Natural killer cell (primary cell): Measurements from ENCODE around the gene SERP2. TPM values are rescaled to one million over a fixed set of nuclear protein-coding genes. Genes with fewer than 3 reads are reported as not detected.

Experiments used
- ATAC-seq, 3 donors: fragments of 150-1000 bp in 2 of 3; fragments of 200-7000 bp in 1 of 3; cut with Tn5 transposase; 1 replicate in 1 of 3; 2 replicates in 2 of 3; pipeline ENCODE4 v1.10.0; 2021; ENCODE audit warnings: mild to moderate bottlenecking in 2 of 3, moderate library complexity in 2 of 3
- DNase-seq, 2 donors: peaks; one replicate each; pipeline versions ENCODE4 v3.0.0 to v3.0.0-alpha.2; 2013 to 2021; ENCODE audit warnings: mixed read lengths in 1 of 2
- H3K27ac ChIP-seq: one replicate; pipeline ENCODE4 v1.5.1; 2013; ENCODE audit warnings: mild to moderate bottlenecking, low read length
- H3K27me3 ChIP-seq: one replicate; pipeline ENCODE4 v1.6.1; 2013; ENCODE audit warnings: low read length; ENCODE audit not compliant: control insufficient read depth, insufficient read depth
- H3K36me3 ChIP-seq: one replicate; pipeline ENCODE4 v1.6.1; 2013; ENCODE audit warnings: low read length; ENCODE audit not compliant: control insufficient read depth, insufficient read depth
- H3K4me1 ChIP-seq: one replicate; pipeline ENCODE4 v1.6.1; 2013; ENCODE audit warnings: low read length; ENCODE audit not compliant: control insufficient read depth, insufficient read depth
- H3K4me3 ChIP-seq: one replicate; pipeline ENCODE4 v1.5.1; 2013; ENCODE audit warnings: low read length
- H3K9me3 ChIP-seq: one replicate; pipeline ENCODE4 v1.6.1; 2013; ENCODE audit warnings: low read length; ENCODE audit not compliant: control insufficient read depth, insufficient read depth
- H3K27ac Mint-ChIP-seq, 2 donors: one replicate each; pipeline ENCODE4 v1.8.0; 2022; ENCODE audit warnings: mild to moderate bottlenecking in 2 of 2, mixed read lengths in 2 of 2, moderate library complexity in 1 of 2
- H3K27me3 Mint-ChIP-seq, 2 donors: one replicate each; pipeline ENCODE4 v1.8.0; 2022; ENCODE audit warnings: low read depth in 2 of 2, mixed read lengths in 2 of 2
- H3K36me3 Mint-ChIP-seq: one replicate; pipeline ENCODE4 v1.8.0; 2022; ENCODE audit warnings: mixed read lengths
- H3K4me1 Mint-ChIP-seq, 2 donors: one replicate each; pipeline ENCODE4 v1.8.0; 2022; ENCODE audit warnings: mixed read lengths in 2 of 2
- H3K4me3 Mint-ChIP-seq: one replicate; pipeline ENCODE4 v1.8.0; 2022; ENCODE audit warnings: mild to moderate bottlenecking, moderate library complexity, mixed read lengths
- H3K9me3 Mint-ChIP-seq, 2 donors: one replicate each; pipeline ENCODE4 v1.8.0; 2022; ENCODE audit warnings: mixed read lengths in 2 of 2
- WGBS: methylation state at CpG from one replicate; pipeline ENCODE4 v1.1.7; 2013; ENCODE audit warnings: missing lambda C conversion rate; ENCODE audit not compliant: insufficient coverage; 5-methylcytosine and 5-hydroxymethylcytosine counted together
- intact Hi-C: fragments of 100-400 bp; cut with micrococcal nuclease; formaldehyde crosslinking; loops from one replicate; pipeline ENCODE4 v1.14.2; 2022
- total RNA-seq, 4 donors: library from RNA; stranded (reverse); fragments of 120-200 nt in 1 of 4; gene quantifications; one replicate each; pipeline versions ENCODE4 v1.2.3 to v1.2.4, GENCODE V29; 2013 to 2022
- TF ChIP-seq, protein P1 (sequence below): fragments of 200-600 bp; IDR thresholded peaks from one replicate; pipeline ENCODE4 v1.8.0; 2022; ENCODE audit warnings: antibody characterized with exemption

Gene SERP2
- total RNA-seq, 3 donors from 2014 or later (not counting 1 experiment from before 2014, with no cell fraction given), result 2.0 to 4.1 (median 3.2) TPM

DNA sequence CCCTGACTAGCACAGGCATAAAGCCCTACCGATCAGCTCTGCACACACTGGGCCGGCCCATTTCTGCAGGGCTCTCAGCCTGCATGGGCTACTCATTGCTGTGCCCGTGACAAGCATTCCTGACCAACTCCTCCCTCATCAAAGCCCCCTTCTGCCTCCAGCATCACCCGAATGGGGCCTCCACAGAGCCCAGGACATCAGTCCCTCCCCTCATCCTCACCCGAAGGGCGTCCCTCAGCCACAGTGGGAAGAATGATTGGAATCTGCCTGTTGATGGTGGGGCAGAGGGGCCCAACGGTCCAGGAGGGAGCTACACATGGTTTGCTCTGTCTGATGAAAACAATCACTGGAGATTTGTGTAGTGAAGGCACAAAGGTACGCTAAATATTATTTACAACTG lies 43.8 kb downstream of the SERP2 start:
- TF ChIP-seq, protein P1, sequence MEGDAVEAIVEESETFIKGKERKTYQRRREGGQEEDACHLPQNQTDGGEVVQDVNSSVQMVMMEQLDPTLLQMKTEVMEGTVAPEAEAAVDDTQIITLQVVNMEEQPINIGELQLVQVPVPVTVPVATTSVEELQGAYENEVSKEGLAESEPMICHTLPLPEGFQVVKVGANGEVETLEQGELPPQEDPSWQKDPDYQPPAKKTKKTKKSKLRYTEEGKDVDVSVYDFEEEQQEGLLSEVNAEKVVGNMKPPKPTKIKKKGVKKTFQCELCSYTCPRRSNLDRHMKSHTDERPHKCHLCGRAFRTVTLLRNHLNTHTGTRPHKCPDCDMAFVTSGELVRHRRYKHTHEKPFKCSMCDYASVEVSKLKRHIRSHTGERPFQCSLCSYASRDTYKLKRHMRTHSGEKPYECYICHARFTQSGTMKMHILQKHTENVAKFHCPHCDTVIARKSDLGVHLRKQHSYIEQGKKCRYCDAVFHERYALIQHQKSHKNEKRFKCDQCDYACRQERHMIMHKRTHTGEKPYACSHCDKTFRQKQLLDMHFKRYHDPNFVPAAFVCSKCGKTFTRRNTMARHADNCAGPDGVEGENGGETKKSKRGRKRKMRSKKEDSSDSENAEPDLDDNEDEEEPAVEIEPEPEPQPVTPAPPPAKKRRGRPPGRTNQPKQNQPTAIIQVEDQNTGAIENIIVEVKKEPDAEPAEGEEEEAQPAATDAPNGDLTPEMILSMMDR, result no peak
- Histone ChIP-seq H3K27ac (no peak overlapping the region), H3K27me3 (no peaks in the 10 kb centered on the region), H3K36me3 (no peaks in the 10 kb centered on the region), H3K4me3 (no peak overlapping the region), H3K9me3 (no peaks in the 10 kb centered on the region), H3K4me1 (no peaks in the 10 kb centered on the region)
- Mint-ChIP-seq H3K36me3 (no peaks in the 10 kb centered on the region), H3K4me1 (no peaks in the 10 kb centered on the region), H3K27ac (no peak overlapping the region), H3K9me3 (no peaks in the 10 kb centered on the region), H3K27me3 (peaks cover 2 to 10% of the 10 kb centered on the region in 2 donors), H3K4me3 (no peak overlapping the region)
- WGBS, result 84% methylated on average over 8 of the region's 8 CpGs
- DNase-seq (no peak), ATAC-seq (no peak)
- intact Hi-C loops, result no loop called here

DNA sequence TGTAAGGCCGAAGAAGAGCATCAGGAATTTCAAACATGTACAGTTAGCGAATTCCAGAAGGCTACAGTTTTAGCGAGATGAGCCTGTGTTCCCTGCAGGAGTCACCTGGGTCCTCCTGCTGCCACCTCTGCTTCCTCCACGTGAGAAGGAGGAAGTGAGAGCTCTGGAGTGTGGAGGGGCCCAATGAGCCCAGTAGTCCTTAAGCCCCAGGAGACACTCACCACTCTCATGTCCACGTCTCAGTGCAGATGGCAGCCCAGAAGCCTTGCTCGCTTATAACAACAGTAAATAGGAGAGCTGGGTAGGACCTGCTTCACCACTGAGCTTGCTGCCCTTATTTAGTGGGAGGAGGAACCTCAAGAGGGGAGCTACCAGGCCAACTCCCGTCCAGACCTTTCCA lies 44.3 kb downstream of the SERP2 start:
- ATAC-seq (no peak), DNase-seq (no peak)
- TF ChIP-seq, protein P1, result no peak
- no peaks in the 10 kb centered on the region for H3K4me1 ChIP-seq
- no peaks in the 10 kb centered on the region for H3K27me3 ChIP-seq
- WGBS, result 61% methylated on average over 7 of the region's 7 CpGs
- Mint-ChIP-seq H3K4me1 (no peaks in the 10 kb centered on the region), H3K27me3 (peaks cover 6 to 14% of the 10 kb centered on the region in 2 donors), H3K27ac (no peak overlapping the region), H3K9me3 (no peaks in the 10 kb centered on the region), H3K36me3 (no peaks in the 10 kb centered on the region), H3K4me3 (no peak overlapping the region)
- H3K36me3 ChIP-seq, result no peaks in the 10 kb centered on the region
- H3K27ac ChIP-seq, result no peak overlapping the region
- intact Hi-C loops, result no loop called here
- no peaks in the 10 kb centered on the region for H3K9me3 ChIP-seq
- no peak overlapping the region for H3K4me3 ChIP-seq

DNA sequence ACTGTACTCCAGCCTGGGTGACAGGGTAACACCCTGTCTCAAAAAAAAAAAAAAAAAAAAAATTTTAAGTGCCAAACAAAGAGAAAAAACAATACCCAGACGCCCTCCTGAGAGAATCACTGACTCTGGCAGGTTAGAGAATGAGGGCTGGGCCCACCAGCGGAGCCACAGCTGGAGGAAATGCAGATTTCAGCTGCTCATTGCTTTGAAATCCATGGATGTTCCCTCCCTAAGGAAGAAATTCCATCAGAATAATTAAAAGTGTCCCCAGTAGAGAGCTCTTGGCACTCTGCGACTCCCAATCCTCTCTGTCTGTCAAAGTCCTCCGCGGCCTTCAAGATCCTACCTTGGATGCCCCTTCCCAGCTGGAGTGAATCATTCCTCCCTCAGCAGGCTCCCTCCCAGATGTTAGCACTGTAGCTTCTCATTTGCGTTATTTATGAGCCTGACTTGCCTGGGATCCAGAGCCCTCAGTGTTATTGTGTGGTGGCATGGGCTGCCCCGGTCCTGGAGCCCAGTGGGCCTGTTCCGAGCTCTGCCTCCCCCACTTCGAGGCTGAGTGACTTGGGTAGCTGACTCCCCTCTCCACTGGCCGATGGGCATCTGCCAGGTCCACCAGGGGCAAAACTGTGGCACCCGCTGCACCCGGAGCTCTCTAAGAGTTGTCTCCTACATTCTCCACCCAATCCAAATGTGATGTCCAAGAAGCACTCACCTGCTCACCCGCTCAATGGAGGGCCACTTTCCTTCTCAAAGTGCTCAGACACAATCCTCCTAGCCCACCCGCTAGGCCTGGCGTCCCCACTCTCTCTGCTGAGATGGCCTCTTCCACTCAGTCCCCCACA lies 47.0 kb downstream of the SERP2 start:
- no peaks in the 10 kb centered on the region for H3K9me3 Mint-ChIP-seq
- Histone ChIP-seq H3K9me3 (no peaks in the 10 kb centered on the region), H3K4me1 (no peaks in the 10 kb centered on the region), H3K4me3 (no peak overlapping the region), H3K27me3 (no peaks in the 10 kb centered on the region), H3K27ac (no peak overlapping the region), H3K36me3 (no peaks in the 10 kb centered on the region)
- no peaks in the 10 kb centered on the region for H3K4me1 Mint-ChIP-seq
- peaks cover 21 to 23% of the 10 kb centered on the region in 2 donors for H3K27me3 Mint-ChIP-seq
- no peaks in the 10 kb centered on the region for H3K36me3 Mint-ChIP-seq
- no peak for ATAC-seq
- H3K27ac Mint-ChIP-seq, result no peak overlapping the region
- intact Hi-C loops, result no loop called here
- WGBS, result 90% methylated on average over 15 of the region's 15 CpGs
- no peak overlapping the region for H3K4me3 Mint-ChIP-seq
- DNase-seq, result no peak
- TF ChIP-seq, protein P1, result no peak
